Type B pancreatic cell (in vitro differentiated cells): ENCODE data around the gene PTPRCAP. TPM values are rescaled to one million over a fixed set of nuclear protein-coding genes. Genes with fewer than 3 reads are reported as not detected.

ENCODE experiments used
- DNase-seq: peaks from one replicate; pipeline ENCODE4 v3.0.0; 2021; ENCODE audit warnings: mixed read lengths; ENCODE audit not compliant: unreplicated experiment; ENCODE audit errors: extremely low spot score
- H3K27ac Mint-ChIP-seq: 2 replicates; pipeline ENCODE4 v1.8.0; 2021; ENCODE audit warnings: mild to moderate bottlenecking, mixed read lengths
- H3K27me3 Mint-ChIP-seq: 2 replicates; pipeline ENCODE4 v1.8.0; 2021; ENCODE audit warnings: mixed read lengths
- H3K36me3 Mint-ChIP-seq: 2 replicates; pipeline ENCODE4 v1.8.0; 2021; ENCODE audit warnings: mixed read lengths
- H3K4me1 Mint-ChIP-seq: one replicate; pipeline ENCODE4 v1.8.0; 2021; ENCODE audit warnings: mixed read lengths; ENCODE audit not compliant: unreplicated experiment
- H3K4me3 Mint-ChIP-seq: 2 replicates; pipeline ENCODE4 v1.8.0; 2021; ENCODE audit warnings: mild to moderate bottlenecking, mixed read lengths
- H3K9me3 Mint-ChIP-seq: 2 replicates; pipeline ENCODE4 v1.8.0; 2021; ENCODE audit warnings: mixed read lengths
- CTCF ChIP-seq: fragments of 200-600 bp; sonication (generic); conservative IDR thresholded peaks from 2 replicates; pipeline ENCODE4 v1.5.0; 2021; ENCODE audit warnings: antibody characterized with exemption, mild to moderate bottlenecking
- total RNA-seq: library from RNA; stranded (reverse); gene quantifications from 2 replicates; pipeline ENCODE4 v1.2.1, GENCODE V29; 2021; ENCODE audit warnings: low replicate concordance

PTPRCAP gene
- total RNA-seq, 1 donor from 2014 or later, result 2.0 TPM

DNA sequence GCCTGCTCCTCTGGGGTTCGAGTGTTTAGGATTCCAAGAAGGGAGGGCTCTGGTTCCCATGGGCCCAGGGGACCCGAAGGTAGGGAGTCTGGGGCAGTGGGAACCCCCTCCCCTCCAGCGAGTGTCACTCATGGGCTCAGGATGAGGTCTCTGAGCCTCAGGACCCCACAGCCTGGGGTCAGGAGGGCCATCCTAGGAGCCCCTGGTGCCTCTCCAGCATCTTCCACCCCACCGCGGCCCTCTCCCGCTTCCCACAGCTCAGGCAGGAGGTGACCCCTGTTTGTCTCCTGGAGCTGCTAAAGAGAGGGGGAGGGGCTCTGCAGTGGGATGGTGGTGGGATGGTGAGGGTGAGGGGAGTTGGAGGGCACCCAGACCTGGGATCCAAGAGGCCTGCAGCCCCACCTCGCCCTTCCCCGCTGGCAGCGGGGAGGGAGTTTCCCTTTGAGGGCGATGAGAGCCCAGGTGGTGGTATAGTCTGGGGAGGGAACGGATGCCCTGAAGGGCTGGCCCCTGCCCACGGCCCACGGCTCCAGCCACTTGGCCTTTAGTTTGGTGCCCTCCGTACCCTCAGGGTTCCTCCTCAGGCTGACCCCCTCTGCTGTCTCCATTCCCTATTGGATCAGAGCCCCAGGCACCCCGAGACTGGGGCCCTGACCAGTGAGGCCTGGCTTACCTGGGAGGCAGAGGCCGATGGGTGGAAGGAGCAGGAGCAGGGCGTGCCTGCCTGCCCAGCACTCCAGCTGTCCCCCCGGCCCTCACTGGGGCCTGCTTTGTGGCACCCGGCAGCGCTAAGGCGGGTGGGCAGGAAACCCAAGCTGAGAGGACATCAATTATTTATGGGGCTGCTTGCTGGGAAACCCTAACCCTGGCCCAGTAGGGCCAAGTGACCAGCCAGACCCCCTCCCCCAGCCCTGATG lies 16.6 kb upstream of the PTPRCAP start:
- H3K36me3 Mint-ChIP-seq, result no peaks in the 10 kb centered on the region
- no peaks in the 10 kb centered on the region for H3K4me1 Mint-ChIP-seq
- H3K27me3 Mint-ChIP-seq, result no peaks in the 10 kb centered on the region
- no peak for TF ChIP-seq CTCF
- H3K27ac Mint-ChIP-seq, result no peak overlapping the region
- no peaks in the 10 kb centered on the region for H3K9me3 Mint-ChIP-seq
- no peak for DNase-seq
- H3K4me3 Mint-ChIP-seq, result no peak overlapping the region

DNA sequence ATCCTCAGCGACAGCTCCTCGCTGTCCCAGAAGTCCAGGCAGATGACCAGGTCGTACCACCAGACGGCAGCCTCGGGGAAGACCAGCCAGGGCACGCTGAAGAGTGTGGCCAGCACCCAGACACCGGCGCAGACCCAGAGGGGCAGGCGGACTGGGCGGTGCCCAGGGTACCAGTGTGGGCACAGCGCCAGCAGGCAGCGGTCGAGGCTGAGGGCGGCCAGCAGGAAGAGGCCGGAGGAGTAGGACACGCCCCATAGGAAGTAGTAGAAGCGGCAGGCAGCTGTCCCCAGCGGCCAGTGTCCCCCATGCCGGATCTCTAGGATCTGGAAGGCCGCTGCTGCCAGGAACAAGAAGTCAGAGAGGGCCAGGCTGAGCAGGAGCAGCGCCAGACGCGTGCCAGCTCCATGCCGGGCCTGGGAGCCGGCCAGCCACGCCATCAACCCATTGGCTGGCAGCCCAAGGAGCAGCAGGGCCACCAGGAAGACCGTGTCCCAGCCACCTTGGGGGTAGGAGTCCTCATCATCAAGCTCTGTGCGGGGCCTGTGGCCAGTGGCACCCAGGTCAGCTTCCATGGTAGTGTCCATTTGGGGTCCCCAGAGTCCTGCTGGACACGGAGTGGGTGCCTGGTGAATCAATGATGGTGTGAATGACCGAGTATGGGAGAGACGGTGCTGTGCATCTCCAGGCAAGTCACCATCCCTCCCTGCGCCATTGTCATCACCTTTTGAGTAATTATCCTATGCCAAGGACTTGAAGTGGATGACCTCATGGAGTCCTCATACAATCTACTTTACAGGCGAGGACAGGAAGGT lies 14.9 kb upstream of the PTPRCAP start, which contains the start of gene GPR152:
GPR152 (minus strand) TSS at position 589 of the 812 bp plus-strand sequence; CDS start at position 584, 5 bp downstream.
- no peak within 1 kb of the TSS for H3K27ac Mint-ChIP-seq
- DNase-seq, result no peak
- TF ChIP-seq CTCF, result no peak
- no peaks in the 10 kb centered on the region for H3K9me3 Mint-ChIP-seq
- no peaks in the 10 kb centered on the region for H3K4me1 Mint-ChIP-seq
- H3K27me3 Mint-ChIP-seq, result no peaks in the 10 kb centered on the region
- H3K4me3 Mint-ChIP-seq, result no peak within 1 kb of the TSS
- no peaks in the 10 kb centered on the region for H3K36me3 Mint-ChIP-seq

DNA sequence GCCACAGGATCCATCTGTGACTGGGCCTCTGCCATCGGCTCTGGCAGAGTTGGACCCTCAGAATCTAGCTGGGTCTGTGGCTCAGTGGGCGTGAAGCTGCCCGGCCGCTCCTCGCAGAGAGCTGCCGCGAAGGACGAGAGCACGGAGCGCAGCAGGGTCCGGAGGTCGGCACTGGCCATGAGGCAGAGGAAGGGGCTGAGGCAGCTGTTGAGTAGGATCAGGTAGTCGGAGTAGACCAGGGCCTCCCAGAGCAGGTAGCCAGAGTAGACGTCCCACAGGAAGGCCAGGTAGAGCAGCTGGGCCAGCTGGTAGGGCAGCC lies 14.1 kb upstream of the PTPRCAP start:
- Mint-ChIP-seq H3K27me3 (no peaks in the 10 kb centered on the region), H3K4me3 (no peak overlapping the region), H3K9me3 (no peaks in the 10 kb centered on the region), H3K36me3 (no peaks in the 10 kb centered on the region), H3K27ac (no peak overlapping the region), H3K4me1 (no peaks in the 10 kb centered on the region)
- TF ChIP-seq CTCF, result no peak
- no peak for DNase-seq

GRCh38 chr11:67450796-67451657 lies 13.5 kb upstream of the PTPRCAP start:
- Mint-ChIP-seq H3K27me3 (no peaks in the 10 kb centered on the region), H3K27ac (no peak overlapping the region)

More at GRCh38 chr11:67450796-67451657, 13.5 kb upstream of the PTPRCAP start:
- H3K9me3 Mint-ChIP-seq, result no peaks in the 10 kb centered on the region
- DNase-seq, result no peak
- no peak for TF ChIP-seq CTCF
- no peak overlapping the region for H3K4me3 Mint-ChIP-seq
- H3K4me1 Mint-ChIP-seq, result no peaks in the 10 kb centered on the region
- no peaks in the 10 kb centered on the region for H3K36me3 Mint-ChIP-seq
